HG03460 (cell line): ENCODE measurements around the gene BIRC2.
"Not testable (repeated sequence)": the region's sequence is repeated elsewhere in the genome, so short reads cannot be mapped to it uniquely, and the experiment has no call there.

ENCODE experiments used
- ATAC-seq: cut with Tn5 transposase; IDR thresholded peaks from one replicate; pipeline ENCODE4 v1.9.1; 2021; ENCODE audit not compliant: unreplicated experiment

Gene BIRC2

GRCh38 chr11:102346748-102347461, at the start of gene BIRC2:
TSS of gene BIRC2 (plus strand) at chr11:102347214. CDS start at chr11:102349855, 2,641 bp downstream.
- ATAC-seq: peak; percentile 86

- ATAC-seq: not testable (repeated sequence)
Observed at GRCh38 chr11:102300837-102301236, 46.2 kb upstream of the BIRC2 start.

GRCh38 chr11:102302241-102302640, 44.8 kb upstream of the BIRC2 start:
- ATAC-seq: no peak

- ATAC-seq: no peak
Observed at GRCh38 chr11:102304686-102305085, 42.3 kb upstream of the BIRC2 start.

GRCh38 chr11:102305352-102306047, 41.5 kb upstream of the BIRC2 start:
- ATAC-seq: no peak

- ATAC-seq: no peak
Observed at GRCh38 chr11:102306048-102306597, 40.9 kb upstream of the BIRC2 start.

GRCh38 chr11:102306817-102307726, 39.9 kb upstream of the BIRC2 start:
- no peak for ATAC-seq

GRCh38 chr11:102307727-102308038, 39.3 kb upstream of the BIRC2 start:
- no peak for ATAC-seq

GRCh38 chr11:102309621-102310541, 37.1 kb upstream of the BIRC2 start:
- ATAC-seq: no peak

GRCh38 chr11:102312667-102313066, 34.3 kb upstream of the BIRC2 start:
- no peak for ATAC-seq

- ATAC-seq: no peak
Observed at GRCh38 chr11:102313238-102313940, 33.6 kb upstream of the BIRC2 start.

GRCh38 chr11:102314784-102315183, 32.2 kb upstream of the BIRC2 start:
- no peak for ATAC-seq

GRCh38 chr11:102316346-102316904, 30.6 kb upstream of the BIRC2 start:
- ATAC-seq: no peak

GRCh38 chr11:102317099-102317767, 29.8 kb upstream of the BIRC2 start, which contains the start of gene BIRC3:
TSS of gene BIRC3 (plus strand) at chr11:102317484. CDS start at chr11:102324510, 7,026 bp downstream.
- peak; percentile 79 for ATAC-seq

- no peak for ATAC-seq
Observed at GRCh38 chr11:102317768-102318103, 29.3 kb upstream of the BIRC2 start.

GRCh38 chr11:102318469-102318868, 28.5 kb upstream of the BIRC2 start:
- ATAC-seq: no peak

- no peak for ATAC-seq
Observed at GRCh38 chr11:102319544-102319943, 27.5 kb upstream of the BIRC2 start.

- ATAC-seq: no peak
Observed at GRCh38 chr11:102320188-102320587, 26.8 kb upstream of the BIRC2 start.

- no peak for ATAC-seq
Observed at GRCh38 chr11:102320679-102321078, 26.3 kb upstream of the BIRC2 start.
